Measurements from ENCODE around the gene FBN3. TPM values are rescaled to one million over a fixed set of nuclear protein-coding genes. Genes with fewer than 3 reads are reported as not detected.
A peak's percentile ranks its signal among the peaks of the same experiment; 100 is the strongest.

FBN3 gene
- total RNA-seq, 1 donor from 2014 or later = 0.57 TPM

DNA sequence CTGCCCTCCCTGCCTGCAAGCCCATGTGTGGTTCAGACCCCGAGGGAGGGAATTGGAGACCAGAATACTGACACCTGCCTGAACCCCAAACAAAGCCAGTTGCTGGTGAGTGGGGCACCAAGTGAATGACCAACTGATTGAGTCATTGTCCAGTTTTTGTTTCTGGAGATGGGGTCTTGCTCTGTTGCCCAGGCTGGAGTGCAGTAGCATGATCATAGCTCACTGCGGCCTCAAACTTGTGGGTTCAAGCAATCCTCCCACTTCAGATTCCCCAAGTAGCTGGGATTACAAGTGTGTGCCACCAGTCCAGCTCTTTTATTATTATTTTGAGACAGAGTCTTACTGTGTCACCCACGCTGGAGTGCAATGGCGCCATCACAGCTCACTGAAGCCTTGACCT lies 92.9 kb downstream of the FBN3 start:
- no peaks in the 10 kb centered on the region for H3K9me3 Mint-ChIP-seq (ENCODE audit: low read depth)
- no peak overlapping the region for H3K4me3 Mint-ChIP-seq (ENCODE audit: unreplicated experiment)
- no peak overlapping the region for H3K27ac Mint-ChIP-seq (ENCODE audit: unreplicated experiment)
- no peaks in the 10 kb centered on the region for H3K27me3 Mint-ChIP-seq (ENCODE audit: low read depth)
- DNase-seq (ENCODE audit: low spot score) = no peak
- TF ChIP-seq, protein P1, sequence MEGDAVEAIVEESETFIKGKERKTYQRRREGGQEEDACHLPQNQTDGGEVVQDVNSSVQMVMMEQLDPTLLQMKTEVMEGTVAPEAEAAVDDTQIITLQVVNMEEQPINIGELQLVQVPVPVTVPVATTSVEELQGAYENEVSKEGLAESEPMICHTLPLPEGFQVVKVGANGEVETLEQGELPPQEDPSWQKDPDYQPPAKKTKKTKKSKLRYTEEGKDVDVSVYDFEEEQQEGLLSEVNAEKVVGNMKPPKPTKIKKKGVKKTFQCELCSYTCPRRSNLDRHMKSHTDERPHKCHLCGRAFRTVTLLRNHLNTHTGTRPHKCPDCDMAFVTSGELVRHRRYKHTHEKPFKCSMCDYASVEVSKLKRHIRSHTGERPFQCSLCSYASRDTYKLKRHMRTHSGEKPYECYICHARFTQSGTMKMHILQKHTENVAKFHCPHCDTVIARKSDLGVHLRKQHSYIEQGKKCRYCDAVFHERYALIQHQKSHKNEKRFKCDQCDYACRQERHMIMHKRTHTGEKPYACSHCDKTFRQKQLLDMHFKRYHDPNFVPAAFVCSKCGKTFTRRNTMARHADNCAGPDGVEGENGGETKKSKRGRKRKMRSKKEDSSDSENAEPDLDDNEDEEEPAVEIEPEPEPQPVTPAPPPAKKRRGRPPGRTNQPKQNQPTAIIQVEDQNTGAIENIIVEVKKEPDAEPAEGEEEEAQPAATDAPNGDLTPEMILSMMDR (IDR thresholded peaks at IDR 0.05) = no peak
- H3K4me1 Mint-ChIP-seq (ENCODE audit: low read depth) = no peaks in the 10 kb centered on the region
- no peaks in the 10 kb centered on the region for H3K36me3 Mint-ChIP-seq (ENCODE audit: low read depth)

- no peak overlapping the region for H3K4me3 Mint-ChIP-seq (ENCODE audit: unreplicated experiment)
- DNase-seq (ENCODE audit: low spot score) = no peak
- H3K9me3 Mint-ChIP-seq (ENCODE audit: low read depth) = no peaks in the 10 kb centered on the region
- H3K27me3 Mint-ChIP-seq (ENCODE audit: low read depth) = peaks cover 1% of the 10 kb centered on the region
- no peaks in the 10 kb centered on the region for H3K36me3 Mint-ChIP-seq (ENCODE audit: low read depth)
- H3K4me1 Mint-ChIP-seq (ENCODE audit: low read depth) = no peaks in the 10 kb centered on the region
- TF ChIP-seq, protein P1 (IDR thresholded peaks at IDR 0.05) = no peak
- H3K27ac Mint-ChIP-seq (ENCODE audit: unreplicated experiment) = no peak overlapping the region
Measured at GRCh38 chr19:8054169-8054568, 95.2 kb downstream of the FBN3 start.

GRCh38 chr19:8052464-8052859 lies 96.9 kb downstream of the FBN3 start, which contains the start of gene CCL25:
Gene CCL25, plus strand, starts transcription at chr19:8052760. Its CDS starts 290 bp downstream, at chr19:8053050.
- Mint-ChIP-seq H3K4me1 (ENCODE audit: low read depth) (no peaks in the 10 kb centered on the region), H3K27me3 (ENCODE audit: low read depth) (peaks cover 5% of the 10 kb centered on the region), H3K4me3 (ENCODE audit: unreplicated experiment) (no peak within 1 kb of the TSS), H3K27ac (ENCODE audit: unreplicated experiment) (no peak within 1 kb of the TSS), H3K9me3 (ENCODE audit: low read depth) (no peaks in the 10 kb centered on the region), H3K36me3 (ENCODE audit: low read depth) (no peaks in the 10 kb centered on the region)
- no peak for DNase-seq (ENCODE audit: low spot score)
- TF ChIP-seq, protein P1 (IDR thresholded peaks at IDR 0.05) = no peak

- peak overlapping the region; percentile 27 for H3K27ac Mint-ChIP-seq (ENCODE audit: unreplicated experiment)
- H3K27me3 Mint-ChIP-seq (ENCODE audit: low read depth) = peaks cover 7% of the 10 kb centered on the region
- TF ChIP-seq, protein P1 (IDR thresholded peaks at IDR 0.05) = no peak
- H3K36me3 Mint-ChIP-seq (ENCODE audit: low read depth) = peaks cover 2% of the 10 kb centered on the region
- no peaks in the 10 kb centered on the region for H3K9me3 Mint-ChIP-seq (ENCODE audit: low read depth)
- DNase-seq (ENCODE audit: low spot score) = no peak
- peak overlapping the region; percentile 48 for H3K4me3 Mint-ChIP-seq (ENCODE audit: unreplicated experiment)
- no peaks in the 10 kb centered on the region for H3K4me1 Mint-ChIP-seq (ENCODE audit: low read depth)
Measured at GRCh38 chr19:8050274-8051096, 98.9 kb downstream of the FBN3 start.

DNA sequence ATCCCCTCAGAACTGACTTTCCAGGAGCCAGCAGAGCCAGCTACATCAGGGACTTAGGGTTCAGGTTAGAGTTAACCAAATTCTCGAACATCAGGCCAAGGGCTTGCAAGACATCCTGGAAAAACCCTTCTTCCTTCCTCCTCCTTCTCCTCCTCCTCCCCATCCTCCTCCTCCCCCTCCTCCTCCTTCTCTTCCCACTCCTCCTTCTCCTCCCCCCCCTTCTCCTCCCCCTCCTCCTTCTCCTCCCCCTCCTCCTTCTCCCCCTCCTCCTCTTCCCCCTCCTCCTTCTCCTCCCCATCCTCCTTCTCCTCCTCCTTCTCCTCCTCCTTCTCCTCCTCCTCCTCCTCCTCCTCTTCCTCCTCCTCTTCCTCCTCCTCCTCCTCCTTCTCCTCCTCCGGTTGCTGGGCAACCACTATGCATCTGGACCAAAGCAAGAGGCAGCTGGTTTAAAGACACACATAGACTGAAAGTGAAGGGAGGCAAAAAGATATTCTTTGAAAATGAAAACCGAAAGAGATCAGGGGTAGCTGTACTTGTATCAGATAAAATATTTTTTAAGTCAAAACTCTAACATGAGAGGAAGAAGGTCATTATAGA lies 102.7 kb downstream of the FBN3 start:
- TF ChIP-seq, protein P1 (IDR thresholded peaks at IDR 0.05) = no peak
- DNase-seq (ENCODE audit: low spot score) = no peak
- Mint-ChIP-seq H3K27me3 (ENCODE audit: low read depth) (peaks cover 7% of the 10 kb centered on the region), H3K4me3 (ENCODE audit: unreplicated experiment) (no peak overlapping the region), H3K9me3 (ENCODE audit: low read depth) (no peaks in the 10 kb centered on the region), H3K27ac (ENCODE audit: unreplicated experiment) (no peak overlapping the region), H3K4me1 (ENCODE audit: low read depth) (no peaks in the 10 kb centered on the region), H3K36me3 (ENCODE audit: low read depth) (peaks cover 2% of the 10 kb centered on the region)

Data from chondrocyte (in vitro differentiated cells).